Measurements from ENCODE around the gene UNC119B. TPM values are rescaled to one million over a fixed set of nuclear protein-coding genes. Genes with fewer than 3 reads are reported as not detected.

UNC119B gene
- total and polyA plus RNA-seq, 4 donors, result 3.8 to 24.8 (median 11.8) TPM

GRCh38 chr12:120686690-120687577, 23.3 kb upstream of the UNC119B start, which contains the start of gene MLEC:
Gene MLEC (plus strand): TSS chr12:120687149. CDS start chr12:120687297, 148 bp downstream.
- DNase-seq (ENCODE audit: low spot score), result peak; percentile 99
- peaks cover 8 to 45% (median 39%) of the 10 kb centered on the region in 4 donors for H3K4me1 ChIP-seq (ENCODE audit: control insufficient read depth in 4 of 4, insufficient read depth in 4 of 4, low read length in 3 of 4)
- H3K27me3 ChIP-seq (ENCODE audit: control insufficient read depth in 4 of 4, insufficient read depth in 4 of 4, low read length in 3 of 4), result no peaks in the 10 kb centered on the region
- H3K27ac ChIP-seq (ENCODE audit: low read depth in 1 of 2, low read length in 2 of 2), result peak within 1 kb of the TSS; percentile 75 to 89
- WGBS, result under 1% methylated on average over 84 of the region's 84 CpGs
- peak within 1 kb of the TSS; percentile 75 to 93 (median 88) for H3K4me3 ChIP-seq (ENCODE audit: low read depth in 1 of 3, low read length in 3 of 3)
- peak within 1 kb of the TSS; percentile 78 to 83 for H3K9ac ChIP-seq (ENCODE audit: low read depth in 1 of 2, low read length in 2 of 2)
- no peaks in the 10 kb centered on the region for H3K9me3 ChIP-seq (ENCODE audit: control insufficient read depth in 4 of 4, low read length in 3 of 4)
- TF ChIP-seq ZBTB33 (IDR thresholded peaks at IDR 0.05), result no peak
- peak; percentile 90 for TF ChIP-seq REST (IDR thresholded peaks at IDR 0.05)
- TF ChIP-seq FOXA2 (IDR thresholded peaks at IDR 0.05), result no peak
- peak in 1 of 2 donors; percentile 53 for TF ChIP-seq EGR1 (IDR thresholded peaks at IDR 0.05; ENCODE audit: low read depth in 2 of 2)
- TF ChIP-seq RAD21 (IDR thresholded peaks at IDR 0.05), result peak in 1 of 2 donors; percentile 34
- TF ChIP-seq SP1 (IDR thresholded peaks at IDR 0.05), result peak; percentile 97
- TF ChIP-seq RXRA (IDR thresholded peaks at IDR 0.05), result peak; percentile 29 to 47
- no peak for TF ChIP-seq JUND (IDR thresholded peaks at IDR 0.05)
- peak; percentile 11 for TF ChIP-seq CTCF (IDR thresholded peaks at IDR 0.05; ENCODE audit: low read depth, low read length, missing input control)
- TF ChIP-seq YY1 (IDR thresholded peaks at IDR 0.05), result peak; percentile 86
- peak; percentile 39 for TF ChIP-seq NR2F2 (IDR thresholded peaks at IDR 0.05)
- TF ChIP-seq ATF3 (IDR thresholded peaks at IDR 0.05), result no peak
- TF ChIP-seq HNF4G (IDR thresholded peaks at IDR 0.05), result no peak
- peak; percentile 92 to 94 for TF ChIP-seq GABPA (IDR thresholded peaks at IDR 0.05 in 1 of 2, conservative IDR thresholded peaks at IDR 0.05 in 1 of 2)
- TF ChIP-seq MAX (IDR thresholded peaks at IDR 0.05), result no peak
- no peak for TF ChIP-seq TAF1 (conservative IDR thresholded peaks at IDR 0.05)
- no peak for TF ChIP-seq FOXA1 (IDR thresholded peaks at IDR 0.05)
- TF ChIP-seq HNF4A (conservative IDR thresholded peaks at IDR 0.05), result no peak
- H3K36me3 ChIP-seq (ENCODE audit: control insufficient read depth in 4 of 4, insufficient read depth in 3 of 4, low read depth in 1 of 4, low read length in 3 of 4), result no peaks in the 10 kb centered on the region

Data from liver (tissue), 9 donors.